ENCODE data around the gene RAB19.
"Not testable (repeated sequence)": the region's sequence is repeated elsewhere in the genome, so short reads cannot be mapped to it uniquely, and the experiment has no call there.

The RAB19 gene

GRCh38 chr7:140402178-140402835 is 1.6 kb upstream of the RAB19 start:
- no peak for DNase-seq

- no peak for DNase-seq
Observed at GRCh38 chr7:140404565-140405065, 757 bp downstream of the RAB19 start.

GRCh38 chr7:140415361-140415760 is 11.5 kb downstream of the RAB19 start:
- DNase-seq: no peak

GRCh38 chr7:140415816-140416215 is 12.0 kb downstream of the RAB19 start:
- DNase-seq: not testable (repeated sequence)

- DNase-seq: no peak
Observed at GRCh38 chr7:140416560-140416959, 12.7 kb downstream of the RAB19 start.

- DNase-seq: no peak
Observed at GRCh38 chr7:140417456-140418155, 13.7 kb downstream of the RAB19 start.

GRCh38 chr7:140418156-140418472 is 14.3 kb downstream of the RAB19 start:
- DNase-seq: not testable (repeated sequence)

- no peak for DNase-seq
Observed at GRCh38 chr7:140418653-140419052, 14.8 kb downstream of the RAB19 start.

GRCh38 chr7:140421521-140421920 is 17.7 kb downstream of the RAB19 start:
- DNase-seq: no peak

GRCh38 chr7:140423501-140423900 is 19.6 kb downstream of the RAB19 start:
- DNase-seq: no peak

GRCh38 chr7:140425718-140426117 is 21.9 kb downstream of the RAB19 start:
- no peak for DNase-seq

- DNase-seq: no peak
Observed at GRCh38 chr7:140426130-140426529, 22.3 kb downstream of the RAB19 start.

- no peak for DNase-seq
Observed at GRCh38 chr7:140433396-140433795, 29.5 kb downstream of the RAB19 start.

- no peak for DNase-seq
Observed at GRCh38 chr7:140435252-140435895, 31.5 kb downstream of the RAB19 start.

- no peak for DNase-seq
Observed at GRCh38 chr7:140439359-140439758, 35.5 kb downstream of the RAB19 start.

GRCh38 chr7:140440593-140440992 is 36.7 kb downstream of the RAB19 start:
- no peak for DNase-seq

- no peak for DNase-seq
Observed at GRCh38 chr7:140441519-140441918, 37.7 kb downstream of the RAB19 start.

GRCh38 chr7:140446467-140446866 is 42.6 kb downstream of the RAB19 start:
- DNase-seq: no peak

- no peak for DNase-seq
Observed at GRCh38 chr7:140447841-140448240, 44.0 kb downstream of the RAB19 start.

- DNase-seq: no peak
Observed at GRCh38 chr7:140448781-140449480, 45.1 kb downstream of the RAB19 start.

- DNase-seq: no peak
Observed at GRCh38 chr7:140451716-140452115, 47.9 kb downstream of the RAB19 start.

GRCh38 chr7:140453273-140453672 is 49.4 kb downstream of the RAB19 start:
- DNase-seq: no peak
